Right lobe of liver (tissue), 4 donors: Measurements from ENCODE around the gene DBH.

Experiments used
- POLR2A ChIP-seq: fragments of 450-650 bp; IDR thresholded peaks from one replicate; pipeline ENCODE4 v1.6.1; 2017; ENCODE audit warnings: antibody characterized with exemption, mild to moderate bottlenecking
- TF ChIP-seq, protein P1 (sequence below), 4 donors: fragments of 200-600 bp in 3 of 4; fragments of 450-650 bp in 1 of 4; IDR thresholded peaks; one replicate each; pipeline versions ENCODE4 v1.5.1 to v1.8.0; 2016 to 2022; ENCODE audit warnings: antibody characterized with exemption in 4 of 4, mild to moderate bottlenecking in 2 of 4
- donor health status: DM: no; HTN: no; CAD: no.
- donor health status: DM: no; HTN: no; CAD: no.
- donor health status: DM: no; HTN: yes; CAD: no.

DNA sequence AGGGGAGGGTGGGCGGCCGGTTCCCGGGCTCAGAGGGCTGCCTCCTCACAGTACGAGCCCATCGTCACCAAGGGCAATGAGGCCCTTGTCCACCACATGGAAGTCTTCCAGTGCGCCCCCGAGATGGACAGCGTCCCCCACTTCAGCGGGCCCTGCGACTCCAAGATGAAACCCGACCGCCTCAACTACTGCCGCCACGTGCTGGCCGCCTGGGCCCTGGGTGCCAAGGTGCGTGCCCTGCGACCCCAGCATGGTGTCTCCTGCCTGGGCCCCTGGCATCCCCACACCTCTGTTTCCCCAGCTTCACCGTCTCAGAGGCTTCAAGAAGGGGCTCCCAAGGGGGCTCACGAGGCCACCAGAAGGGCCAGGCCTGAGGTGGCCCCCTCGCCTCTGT, 7.2 kb downstream of the DBH start:
- TF ChIP-seq, protein P1, sequence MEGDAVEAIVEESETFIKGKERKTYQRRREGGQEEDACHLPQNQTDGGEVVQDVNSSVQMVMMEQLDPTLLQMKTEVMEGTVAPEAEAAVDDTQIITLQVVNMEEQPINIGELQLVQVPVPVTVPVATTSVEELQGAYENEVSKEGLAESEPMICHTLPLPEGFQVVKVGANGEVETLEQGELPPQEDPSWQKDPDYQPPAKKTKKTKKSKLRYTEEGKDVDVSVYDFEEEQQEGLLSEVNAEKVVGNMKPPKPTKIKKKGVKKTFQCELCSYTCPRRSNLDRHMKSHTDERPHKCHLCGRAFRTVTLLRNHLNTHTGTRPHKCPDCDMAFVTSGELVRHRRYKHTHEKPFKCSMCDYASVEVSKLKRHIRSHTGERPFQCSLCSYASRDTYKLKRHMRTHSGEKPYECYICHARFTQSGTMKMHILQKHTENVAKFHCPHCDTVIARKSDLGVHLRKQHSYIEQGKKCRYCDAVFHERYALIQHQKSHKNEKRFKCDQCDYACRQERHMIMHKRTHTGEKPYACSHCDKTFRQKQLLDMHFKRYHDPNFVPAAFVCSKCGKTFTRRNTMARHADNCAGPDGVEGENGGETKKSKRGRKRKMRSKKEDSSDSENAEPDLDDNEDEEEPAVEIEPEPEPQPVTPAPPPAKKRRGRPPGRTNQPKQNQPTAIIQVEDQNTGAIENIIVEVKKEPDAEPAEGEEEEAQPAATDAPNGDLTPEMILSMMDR (IDR thresholded peaks at IDR 0.05), result no peak
- no peak for TF ChIP-seq POLR2A
